ENCODE data around the gene ADGRL2.

GRCh38 chr1:81809808-81810207 lies 9.1 kb downstream of the ADGRL2 start:
- TF ChIP-seq EZH2 (IDR thresholded peaks at IDR 0.05): no peak
- TF ChIP-seq POLR2AphosphoS5 (IDR thresholded peaks at IDR 0.05; ENCODE audit: borderline replicate concordance, low read depth, low read length): no peak
- TF ChIP-seq FOXP2 (optimal IDR thresholded peaks at IDR 0.05; ENCODE audit: control extremely low read depth, extremely low read length, insufficient read depth): no peak

Measured in SK-N-MC (cell line).